ENCODE results near the gene EPC2.
A peak's percentile ranks its signal among the peaks of the same experiment; 100 is the strongest.
"Not testable (repeated sequence)": the region's sequence is repeated elsewhere in the genome, so short reads cannot be mapped to it uniquely, and the experiment has no call there.

Gene EPC2

DNA sequence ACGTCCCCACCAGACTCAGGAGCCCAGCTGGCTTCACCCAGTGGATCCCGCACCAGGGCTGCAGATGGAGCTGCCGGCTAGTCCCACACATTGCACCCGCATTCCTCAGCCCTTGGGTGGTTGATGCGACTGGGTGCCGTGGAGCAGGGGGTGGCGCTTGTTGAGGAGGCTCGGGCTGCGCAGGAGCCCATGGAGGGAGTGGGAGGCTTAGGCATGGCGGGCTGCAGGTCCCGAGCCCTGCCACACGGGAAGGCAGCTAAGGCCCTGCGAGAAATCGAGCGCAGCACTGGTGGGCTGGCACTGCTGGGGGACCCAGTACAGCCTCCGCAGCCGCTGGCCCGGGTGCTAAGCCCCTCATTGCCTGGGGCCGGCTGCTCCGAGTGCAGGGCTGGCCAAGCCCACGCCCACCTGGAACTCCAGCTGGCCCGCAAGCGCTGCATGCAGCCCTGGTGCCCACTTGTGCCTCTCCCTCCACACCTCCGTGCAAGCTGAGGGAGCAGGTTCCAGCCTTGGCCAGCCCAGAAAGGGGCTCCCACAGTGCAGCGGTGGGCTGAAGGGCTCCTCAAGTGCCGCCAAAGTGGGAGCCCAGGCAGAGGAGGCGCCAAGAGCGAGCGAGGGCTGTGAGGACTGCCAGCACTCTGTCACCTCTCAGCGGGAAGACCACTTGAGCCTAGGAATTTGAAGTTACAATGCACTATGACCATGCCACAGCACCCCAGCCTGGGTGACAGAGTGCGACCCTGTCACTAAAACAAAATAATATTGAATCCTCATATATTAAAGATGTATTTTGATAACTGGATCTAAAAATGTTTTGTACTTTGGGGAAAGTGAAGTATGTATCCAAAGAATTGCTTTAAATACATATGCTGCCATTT lies 34.0 kb downstream of the EPC2 start:
- not testable (repeated sequence) for DNase-seq

DNA sequence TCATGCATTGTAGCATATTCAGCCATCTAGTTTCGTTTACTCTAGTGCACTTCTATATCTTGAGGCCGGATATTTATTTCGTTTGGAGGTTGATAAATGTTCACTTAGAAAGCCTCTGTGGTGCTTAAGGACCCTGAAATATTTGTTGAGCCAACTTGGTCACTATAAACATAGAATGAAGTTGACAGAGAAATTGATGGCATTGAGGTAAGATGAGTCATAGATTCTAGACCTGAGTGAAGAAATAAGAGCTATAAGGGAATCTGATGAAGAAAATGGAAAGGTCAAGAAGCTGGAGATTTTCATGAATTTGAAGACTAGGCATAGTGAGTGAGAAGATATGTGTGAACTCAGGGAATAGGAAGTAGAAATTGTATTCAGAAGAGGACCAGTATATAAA lies 35.9 kb downstream of the EPC2 start:
- DNase-seq: no peak

DNA sequence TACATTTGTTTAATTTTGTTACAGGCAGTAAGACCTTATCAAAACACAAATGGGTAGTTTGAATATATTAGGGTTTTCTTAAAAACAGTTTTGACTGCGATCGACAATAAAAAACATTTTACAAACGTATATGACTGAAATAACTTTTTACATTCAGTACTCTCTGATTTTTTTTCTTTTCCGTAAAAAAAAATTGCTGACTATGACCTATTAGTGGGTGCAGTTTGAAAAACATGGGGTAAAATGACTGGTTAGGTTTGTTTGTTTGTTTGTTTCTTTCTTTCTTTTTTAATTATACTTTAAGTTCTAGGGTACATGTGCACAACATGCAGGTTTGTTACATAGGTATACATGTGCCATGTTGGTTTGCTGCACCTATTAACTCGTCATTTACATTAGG lies 36.9 kb downstream of the EPC2 start:
- no peak for DNase-seq

DNA sequence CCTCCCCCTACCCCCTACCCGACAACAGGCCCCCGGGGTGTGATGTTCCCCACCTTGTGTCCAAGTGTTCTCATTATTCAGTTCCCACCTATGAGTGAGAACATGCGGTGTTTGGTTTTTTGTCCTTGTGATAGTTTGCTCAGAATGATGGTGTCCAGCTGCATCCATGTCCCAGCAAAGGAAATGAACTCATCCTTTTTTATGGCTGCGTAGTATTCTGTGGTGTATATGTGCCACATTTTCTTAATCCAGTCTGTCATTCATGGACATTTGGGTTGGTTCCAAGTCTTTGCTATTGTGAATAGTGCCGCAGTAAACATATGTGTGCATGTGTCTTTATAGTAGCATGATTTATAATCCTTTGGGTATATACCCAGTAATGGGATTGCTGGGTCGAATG lies 37.3 kb downstream of the EPC2 start:
- DNase-seq: not testable (repeated sequence)

DNA sequence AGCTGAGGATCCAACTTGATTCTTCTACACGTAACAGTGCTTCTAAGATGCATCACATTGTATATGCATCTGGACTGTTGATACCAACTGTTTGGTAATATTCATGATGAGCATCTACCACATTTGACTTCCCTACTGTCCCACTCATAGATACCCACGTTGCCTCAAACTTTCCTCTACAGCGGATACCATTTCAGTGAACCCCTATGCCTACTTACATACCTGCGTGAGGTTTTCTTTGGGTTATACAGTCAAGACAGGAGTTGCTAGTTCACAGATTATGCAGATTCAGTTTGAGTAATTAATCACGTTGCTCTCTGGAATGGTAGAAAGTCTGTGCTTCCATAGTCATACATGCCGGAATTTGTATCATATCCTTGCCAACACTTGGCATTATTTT lies 40.0 kb downstream of the EPC2 start:
- no peak for DNase-seq

DNA sequence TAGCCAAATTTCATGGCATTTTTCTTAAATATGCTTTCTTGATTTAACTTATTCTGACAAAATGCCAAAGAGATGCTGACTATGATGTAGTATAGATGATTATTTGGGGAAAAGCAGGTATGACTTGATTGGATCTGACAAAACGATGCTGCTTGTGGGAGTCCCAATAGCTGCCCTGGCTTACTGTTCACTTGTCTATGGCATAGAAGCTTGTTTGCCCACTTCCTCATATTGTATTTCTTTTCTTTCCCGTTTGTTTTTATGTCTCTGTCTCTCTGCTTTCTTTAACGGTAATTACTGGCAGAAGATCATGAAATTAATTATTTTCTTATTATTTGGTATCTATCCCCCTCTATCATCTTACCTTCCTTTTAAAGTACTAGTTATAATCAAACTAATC lies 43.0 kb downstream of the EPC2 start:
- no peak for DNase-seq

DNA sequence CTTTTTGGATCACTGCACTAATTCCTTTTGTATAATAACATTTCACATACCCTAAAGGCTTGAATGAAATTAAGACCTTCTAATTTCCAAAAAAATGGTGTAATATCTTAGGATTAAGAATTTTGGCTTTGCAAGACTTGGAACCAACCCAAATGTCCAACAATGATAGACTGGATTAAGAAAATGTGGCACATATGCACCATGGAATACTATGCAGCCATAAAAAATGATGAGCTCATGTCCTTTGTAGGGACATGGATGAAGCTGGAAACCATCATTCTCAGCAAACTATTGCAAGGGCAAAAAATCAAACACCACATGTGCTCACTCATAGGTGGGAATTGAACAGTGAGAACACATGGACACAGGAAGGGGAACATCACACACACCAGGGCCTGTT lies 43.5 kb downstream of the EPC2 start:
- DNase-seq: not testable (repeated sequence)

DNA sequence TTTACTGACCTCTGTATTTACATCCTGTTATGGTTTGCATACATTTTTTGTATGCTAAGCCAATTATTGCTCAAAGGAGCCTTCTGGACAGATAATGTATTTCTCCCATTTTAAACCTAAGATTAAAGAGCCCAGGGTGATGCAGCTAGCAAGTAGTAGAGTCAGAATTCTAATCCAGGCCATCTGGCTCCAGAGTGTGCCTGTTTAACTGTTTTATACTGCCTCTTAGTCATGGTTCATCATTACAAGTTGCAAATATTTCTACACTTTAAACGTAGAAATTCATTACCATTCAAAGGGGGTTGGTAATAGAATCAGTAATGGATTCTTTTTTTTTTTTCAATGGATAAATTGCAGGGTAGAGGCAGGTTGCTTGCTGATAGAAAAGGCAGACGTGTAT lies 52.4 kb downstream of the EPC2 start:
- no peak for DNase-seq

DNA sequence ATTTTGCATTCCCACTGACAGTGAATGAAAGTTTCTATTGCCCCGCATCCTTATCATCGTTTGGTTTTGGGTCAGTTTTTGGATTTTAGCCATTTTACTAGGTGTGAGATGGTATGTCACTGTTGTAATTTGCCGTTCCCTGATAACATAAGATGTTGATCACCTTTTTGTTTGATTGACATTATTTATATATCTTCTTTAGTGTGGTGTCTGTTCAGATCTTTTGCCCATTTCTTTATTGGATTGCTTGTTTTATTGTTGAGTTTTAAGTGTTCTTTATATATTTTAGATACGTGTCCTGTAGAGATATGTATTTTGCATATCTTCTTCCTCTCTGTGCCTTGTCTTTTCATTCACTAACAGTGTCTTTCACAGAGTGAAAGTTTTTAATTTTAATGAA lies 55.3 kb downstream of the EPC2 start:
- no peak for DNase-seq

DNA sequence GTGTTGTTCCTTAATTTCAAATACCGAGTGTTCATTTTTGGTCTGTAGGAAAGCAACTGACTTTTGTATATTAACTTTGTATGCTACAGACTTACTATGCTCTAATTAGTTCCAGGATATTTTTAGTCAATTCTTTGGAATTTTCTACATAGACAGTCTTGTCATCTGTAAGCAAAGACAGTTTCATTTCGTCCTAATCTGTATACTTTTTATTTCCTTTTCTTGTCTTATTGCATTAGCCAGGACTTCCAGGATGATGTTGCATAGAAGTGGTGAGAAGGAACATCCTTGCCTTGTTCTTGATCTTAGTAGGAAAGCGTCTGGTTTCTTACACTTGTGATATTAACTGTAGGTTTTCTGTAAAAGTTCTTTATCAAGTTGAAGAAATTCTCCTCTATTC lies 56.5 kb downstream of the EPC2 start:
- no peak for DNase-seq

DNA sequence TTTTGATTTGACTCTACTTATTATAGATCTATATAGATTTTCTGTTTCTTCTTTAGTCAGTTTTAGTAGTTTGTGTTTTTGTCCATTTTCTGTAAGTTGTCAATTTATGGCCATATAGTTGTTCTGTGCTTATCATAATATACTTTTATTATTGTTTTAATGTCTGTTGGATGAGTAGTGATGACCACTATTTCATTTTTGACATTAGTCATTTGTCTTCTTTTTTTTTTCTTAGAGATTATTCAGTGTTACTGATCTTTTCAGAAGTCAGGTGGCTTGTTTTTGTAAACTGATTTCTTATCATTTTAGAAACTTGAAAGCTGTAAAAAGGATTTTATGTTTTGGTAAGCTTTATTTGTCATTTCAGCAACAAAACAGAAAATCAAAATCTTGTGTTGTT lies 57.3 kb downstream of the EPC2 start:
- DNase-seq: no peak

DNA sequence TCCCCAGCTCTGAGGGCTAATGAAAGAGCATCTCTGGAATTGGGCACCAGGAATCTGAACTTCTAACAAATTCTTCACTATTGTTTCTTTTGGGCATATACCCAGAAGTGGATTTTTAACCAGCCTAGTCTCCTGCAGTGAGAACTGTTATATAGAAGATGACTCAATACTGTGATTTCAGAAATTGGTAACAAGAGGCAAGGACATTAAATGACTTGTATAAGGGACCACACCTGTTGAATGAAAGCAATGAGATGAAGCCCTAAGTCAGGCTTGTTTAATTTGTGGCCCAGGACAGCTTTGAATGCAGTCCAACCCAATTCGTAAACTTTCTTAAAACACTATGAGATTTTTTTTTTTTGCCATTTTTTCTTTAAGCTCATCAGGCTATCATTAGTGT lies 57.9 kb downstream of the EPC2 start:
- DNase-seq: no peak

DNA sequence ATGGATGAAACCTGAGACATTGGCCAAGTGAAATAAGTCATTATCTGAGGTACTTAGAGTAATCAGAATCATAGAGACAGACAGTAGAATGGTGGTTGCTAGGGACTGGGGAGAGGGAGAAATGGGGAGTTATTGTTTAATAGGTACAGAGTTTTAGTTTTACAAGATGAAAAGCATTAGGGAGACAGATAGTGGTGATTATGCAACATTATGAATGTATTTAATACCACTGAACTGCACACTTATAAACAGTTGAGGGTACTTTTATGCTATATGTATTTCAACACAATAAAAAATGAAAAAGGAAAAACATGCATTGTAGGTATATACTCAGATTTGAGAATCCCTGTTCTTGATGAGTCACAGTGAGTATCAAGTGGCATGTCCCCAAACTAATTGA lies 59.7 kb downstream of the EPC2 start:
- no peak for DNase-seq

DNA sequence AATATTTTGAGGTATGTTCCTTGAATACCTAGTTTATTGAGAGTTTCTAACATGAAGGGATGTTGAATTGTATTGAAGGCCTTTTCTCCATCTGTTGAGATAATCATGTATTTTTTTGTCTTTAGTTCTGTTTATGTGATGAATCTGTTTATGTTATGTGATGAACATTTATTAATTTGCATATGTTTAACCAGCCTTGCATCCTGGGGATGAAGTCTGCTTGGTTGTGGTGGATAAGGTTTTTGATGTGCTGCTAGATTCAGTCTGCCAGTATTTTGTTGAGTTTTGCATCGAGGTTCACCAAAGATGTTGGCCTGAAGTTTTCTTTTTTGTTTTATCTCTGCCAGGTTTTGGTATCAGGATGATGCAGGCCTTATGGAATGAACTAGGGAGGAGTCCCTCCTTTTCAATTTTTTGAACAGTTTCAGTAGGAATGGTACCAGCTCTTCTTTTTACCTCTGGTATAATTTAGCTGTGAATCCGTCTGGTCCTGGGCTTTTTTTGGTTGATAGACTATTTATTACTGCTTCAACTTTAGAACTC lies 71.9 kb downstream of the EPC2 start:
- DNase-seq: no peak

DNA sequence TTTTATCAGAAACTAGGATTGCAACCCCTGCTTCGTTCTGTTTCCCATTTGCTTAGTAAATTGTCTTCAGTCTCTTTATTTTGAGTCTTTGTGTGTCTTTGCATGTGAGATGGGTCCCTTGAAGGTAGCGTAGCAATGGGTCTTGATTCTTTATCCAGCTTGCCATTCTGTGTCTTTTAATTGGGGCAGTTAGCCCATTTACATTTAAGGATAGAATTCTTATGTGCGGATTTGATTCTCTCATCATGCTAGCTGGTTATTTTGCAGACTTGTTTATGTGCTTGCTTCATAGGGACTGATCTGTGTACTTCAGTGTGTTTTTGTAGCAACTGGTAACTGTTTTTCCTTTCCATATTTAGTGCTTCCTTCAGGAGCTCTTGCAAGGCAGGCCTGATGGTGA lies 73.5 kb downstream of the EPC2 start:
- no peak for DNase-seq

DNA sequence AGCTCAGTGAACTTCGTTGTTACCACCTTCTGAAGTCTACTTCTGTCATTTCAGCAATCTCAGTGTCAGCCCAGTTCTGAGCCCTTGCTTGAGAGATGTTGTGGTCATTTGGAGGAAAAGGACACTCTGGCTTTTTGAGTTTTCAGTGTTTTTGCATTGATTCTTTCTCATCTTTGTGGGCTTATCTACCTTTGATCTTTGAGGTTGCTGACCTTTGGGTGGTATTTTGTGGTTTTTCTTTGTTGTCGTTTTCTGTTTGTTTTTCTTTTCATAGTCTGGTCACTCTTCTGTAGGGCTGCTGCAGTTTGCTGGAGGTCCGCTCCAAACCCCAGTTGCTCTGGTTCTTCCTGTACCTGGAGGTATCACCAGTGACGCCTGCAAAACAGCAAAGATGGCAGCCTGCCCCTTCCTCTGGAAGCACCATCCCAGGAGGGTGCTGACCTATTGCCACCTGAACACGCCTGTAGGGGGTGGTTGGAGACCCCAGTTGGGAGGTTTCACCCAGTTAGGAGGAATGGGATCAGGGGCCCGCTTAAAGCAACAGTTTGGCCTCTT lies 74.7 kb downstream of the EPC2 start:
- no peak for DNase-seq

DNA sequence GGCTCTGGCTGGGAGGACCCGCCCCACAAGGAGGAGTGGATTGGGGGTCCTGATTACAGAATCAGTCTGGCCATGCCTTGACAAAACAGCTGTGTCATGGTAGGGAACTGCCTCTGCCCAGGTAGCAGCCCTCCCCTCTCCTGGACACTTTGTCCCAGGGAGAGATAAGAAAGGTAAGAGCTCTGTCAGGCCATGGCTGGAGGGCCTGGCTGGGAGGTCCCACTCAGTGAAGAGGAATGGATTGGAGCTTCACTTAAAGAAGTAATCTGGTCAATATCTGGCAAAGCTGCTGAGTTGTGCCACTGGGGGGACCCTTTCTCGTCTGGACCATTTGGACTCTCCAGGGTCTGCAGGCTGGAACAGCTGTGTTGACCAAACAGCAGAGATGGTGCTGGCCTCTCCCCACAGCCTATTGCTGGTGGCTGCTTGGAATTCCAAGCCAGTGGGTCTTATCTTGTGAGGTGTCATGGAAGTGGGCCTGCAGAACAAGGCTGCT lies 75.4 kb downstream of the EPC2 start:
- DNase-seq: no peak

DNA sequence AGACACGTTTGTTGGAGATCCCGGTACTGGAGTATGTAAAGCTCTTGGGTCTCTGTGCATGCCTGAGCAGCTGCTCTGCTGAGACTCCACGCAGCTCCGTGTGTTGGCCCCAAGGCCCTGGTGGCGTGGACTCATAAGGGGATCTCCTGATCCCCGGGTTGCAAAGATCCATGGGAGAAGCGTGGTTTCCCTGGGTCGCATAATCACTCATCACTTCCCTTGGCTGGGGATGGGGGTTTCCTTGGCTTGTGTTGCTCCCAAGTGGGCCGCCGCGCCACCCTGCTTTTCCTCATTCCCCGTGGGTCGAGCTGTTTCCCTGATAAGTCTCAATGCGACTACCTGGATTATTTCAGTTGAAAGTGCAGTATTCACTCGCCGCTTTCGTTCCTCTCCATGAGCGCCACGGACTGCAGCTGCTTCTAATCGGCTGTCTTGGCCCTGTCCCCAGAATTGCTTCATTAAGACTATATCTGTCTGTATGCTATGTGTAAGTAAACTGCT lies 76.0 kb downstream of the EPC2 start:
- peak; percentile 65 for DNase-seq

DNA sequence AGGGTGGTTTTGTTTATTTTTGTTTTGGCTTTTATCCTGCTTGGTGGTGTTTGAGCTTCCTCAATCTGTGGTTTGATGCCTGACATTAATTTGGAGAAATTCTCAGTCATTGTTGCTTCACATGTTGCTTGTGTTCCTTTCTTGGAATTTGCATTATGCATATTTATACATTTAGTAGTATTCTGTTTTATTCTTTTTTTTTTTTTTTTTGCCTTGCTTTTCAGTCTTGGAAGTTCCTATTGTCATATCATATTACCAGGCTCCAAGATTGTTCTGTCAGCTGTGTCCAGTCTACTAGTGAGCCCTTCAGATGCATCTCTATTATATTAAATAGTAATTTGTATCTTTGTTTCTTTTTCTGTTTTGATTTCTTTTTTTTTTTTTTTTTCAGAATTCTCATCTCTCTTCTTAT lies 77.0 kb downstream of the EPC2 start:
- DNase-seq: no peak

DNA sequence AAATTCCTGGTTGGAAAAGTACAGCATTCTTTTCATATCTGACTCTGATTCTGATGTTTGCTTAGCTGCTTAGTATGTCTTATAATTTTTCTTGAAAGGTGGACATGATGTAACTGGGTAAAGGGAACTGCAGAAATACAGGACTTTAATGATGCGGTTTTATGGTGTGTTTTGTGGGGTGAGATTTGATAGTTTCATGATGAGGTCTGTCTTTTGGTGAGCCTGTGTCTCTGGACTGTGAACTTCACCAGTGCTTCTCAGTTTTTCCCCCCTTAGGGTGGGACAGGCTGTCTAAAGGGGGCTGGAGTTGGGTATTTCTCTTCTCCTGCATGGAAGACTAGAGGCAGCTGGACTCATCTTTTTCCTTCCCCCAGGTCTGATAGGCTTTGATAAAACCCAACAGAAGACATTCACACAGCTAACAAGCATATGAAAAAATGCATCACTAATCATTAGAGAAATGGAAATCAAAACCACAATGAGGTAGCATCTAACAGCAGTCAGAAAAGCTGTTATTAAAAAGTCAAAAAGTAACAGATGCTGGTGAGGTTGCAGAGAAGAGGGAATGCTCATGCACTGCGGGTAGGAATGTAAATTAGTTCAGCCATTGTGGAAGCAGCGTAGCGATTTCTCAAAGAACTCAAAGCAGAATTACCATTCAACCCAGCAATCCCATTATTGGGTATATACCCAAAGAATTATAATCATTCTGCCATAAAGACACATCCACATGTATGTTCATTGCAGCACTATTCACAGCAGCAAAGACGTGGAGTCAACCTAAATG lies 77.6 kb downstream of the EPC2 start:
- DNase-seq: no peak

DNA sequence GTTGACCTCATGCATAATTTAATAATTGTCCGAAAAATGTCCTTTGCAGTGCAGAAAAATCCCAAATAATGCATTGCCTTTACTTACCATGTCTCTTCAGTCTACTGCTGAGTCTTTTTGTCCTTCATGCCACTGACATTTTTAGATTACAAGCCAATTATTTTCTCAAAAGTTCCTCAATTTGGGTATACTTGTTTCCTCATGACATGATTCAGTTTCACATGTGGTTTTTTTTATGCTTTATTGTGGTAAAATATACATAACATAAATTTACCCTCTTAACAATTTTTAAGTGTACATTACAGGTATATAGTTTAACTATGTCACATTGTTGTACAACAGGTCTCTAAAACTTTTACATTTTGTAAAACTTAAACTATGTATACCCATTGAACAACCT lies 81.0 kb downstream of the EPC2 start:
- DNase-seq: no peak

DNA sequence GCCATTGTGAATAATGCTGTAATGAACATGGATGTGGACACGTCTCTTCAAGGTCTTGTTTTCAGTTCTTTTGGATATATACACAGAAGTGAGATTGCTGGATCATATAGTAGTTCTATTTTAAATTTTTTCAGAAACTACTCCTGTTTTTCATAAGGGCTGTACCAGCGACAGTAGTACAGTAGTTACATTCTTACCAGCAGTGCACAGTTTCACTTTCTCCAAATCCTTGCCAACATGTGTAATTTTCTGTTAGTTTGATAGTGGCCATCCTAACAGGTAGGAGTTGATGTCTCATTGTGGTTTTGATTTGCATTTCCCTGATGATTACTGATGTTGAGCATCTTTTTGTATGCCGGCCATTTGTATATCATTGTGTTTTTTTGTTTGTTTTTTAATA lies 81.7 kb downstream of the EPC2 start:
- DNase-seq: no peak

DNA sequence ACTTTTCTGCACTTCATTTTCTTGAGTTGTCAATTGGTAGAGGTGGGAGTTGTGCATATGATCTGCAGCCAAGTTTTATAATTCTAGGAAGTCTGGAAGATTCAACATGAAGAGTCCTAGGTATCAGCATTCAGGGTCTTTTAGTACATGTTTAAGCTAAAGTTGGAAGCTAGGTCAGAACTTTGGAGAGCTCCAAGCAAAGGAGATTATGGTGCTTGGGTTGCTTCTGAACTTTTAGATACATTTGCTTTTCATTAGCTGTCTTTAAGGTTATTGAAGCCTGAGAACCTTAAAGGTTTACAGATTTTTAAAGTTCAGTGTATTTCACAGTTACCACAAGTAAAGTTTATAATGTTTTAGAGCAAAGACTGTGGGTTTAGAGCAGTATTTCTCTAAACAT lies 85.5 kb downstream of the EPC2 start:
- no peak for DNase-seq
